NCI-H146 treated with DMSO at 0.1 percent for 48 hours (cell line): ENCODE results near the gene ZBED4.

ENCODE experiments used
- DNase-seq: peaks from one replicate; lab custom pipeline; 2025; ENCODE audit not compliant: unreplicated experiment; lab: John Stamatoyannopoulos, UW

The ZBED4 gene

DNA sequence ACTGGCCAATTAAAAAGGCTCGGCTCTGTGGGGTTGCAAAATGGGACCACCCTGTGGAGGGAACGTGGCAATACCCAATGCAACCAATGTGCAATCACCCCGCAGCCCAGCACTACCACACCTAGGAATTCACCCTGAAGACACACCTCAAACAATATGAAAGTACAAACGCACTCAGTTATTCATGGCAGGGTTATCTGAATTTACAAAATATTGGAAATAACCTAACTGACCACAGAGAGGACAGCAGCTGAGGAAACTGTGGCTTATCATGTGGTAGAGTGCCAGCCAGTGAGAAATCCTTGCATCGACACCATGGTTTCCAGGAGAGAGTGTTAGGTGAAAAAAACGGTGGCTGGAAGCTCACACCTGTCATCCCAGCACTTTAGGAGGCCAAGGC is 45.9 kb downstream of the ZBED4 start:
- no peak for DNase-seq

DNA sequence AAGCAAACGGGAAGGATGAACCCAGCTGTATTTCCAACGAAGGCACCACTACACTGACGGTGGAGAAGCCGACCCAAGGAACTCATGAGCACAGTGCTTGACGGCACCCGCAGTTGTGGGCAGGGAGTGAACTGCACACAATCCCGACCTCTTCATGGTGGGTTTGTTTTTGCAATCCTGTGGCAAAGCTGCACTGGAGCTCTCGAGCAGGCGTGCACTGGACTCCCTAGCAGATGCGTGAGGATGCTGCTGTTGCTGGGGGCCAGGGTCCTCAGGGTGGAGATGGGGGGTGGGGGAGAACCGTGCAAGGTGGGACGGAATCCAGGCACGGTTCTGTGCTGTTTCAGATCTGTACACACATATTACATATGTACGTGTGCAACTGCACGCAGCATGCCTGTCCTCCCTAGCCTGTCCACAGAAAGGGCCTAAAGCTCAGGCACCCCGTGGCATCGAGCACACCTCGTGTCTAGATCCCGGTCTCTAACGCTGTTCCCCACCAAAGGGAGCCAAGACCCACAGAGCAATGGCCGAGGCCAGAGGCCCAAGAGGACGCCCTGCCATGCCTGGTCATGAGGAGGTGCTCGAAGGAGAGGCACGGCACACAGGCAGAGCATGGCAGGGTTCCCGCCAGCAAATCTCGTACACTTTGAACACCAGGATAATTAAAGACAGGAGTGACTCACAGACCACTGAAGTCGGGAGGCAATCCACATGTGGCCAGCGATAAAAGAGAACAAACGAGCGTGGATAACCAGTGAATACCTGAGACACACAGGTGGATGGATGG is 47.0 kb downstream of the ZBED4 start:
- no peak for DNase-seq

GRCh38 chr22:49901457-49901856 is 47.8 kb downstream of the ZBED4 start:
- no peak for DNase-seq

DNA sequence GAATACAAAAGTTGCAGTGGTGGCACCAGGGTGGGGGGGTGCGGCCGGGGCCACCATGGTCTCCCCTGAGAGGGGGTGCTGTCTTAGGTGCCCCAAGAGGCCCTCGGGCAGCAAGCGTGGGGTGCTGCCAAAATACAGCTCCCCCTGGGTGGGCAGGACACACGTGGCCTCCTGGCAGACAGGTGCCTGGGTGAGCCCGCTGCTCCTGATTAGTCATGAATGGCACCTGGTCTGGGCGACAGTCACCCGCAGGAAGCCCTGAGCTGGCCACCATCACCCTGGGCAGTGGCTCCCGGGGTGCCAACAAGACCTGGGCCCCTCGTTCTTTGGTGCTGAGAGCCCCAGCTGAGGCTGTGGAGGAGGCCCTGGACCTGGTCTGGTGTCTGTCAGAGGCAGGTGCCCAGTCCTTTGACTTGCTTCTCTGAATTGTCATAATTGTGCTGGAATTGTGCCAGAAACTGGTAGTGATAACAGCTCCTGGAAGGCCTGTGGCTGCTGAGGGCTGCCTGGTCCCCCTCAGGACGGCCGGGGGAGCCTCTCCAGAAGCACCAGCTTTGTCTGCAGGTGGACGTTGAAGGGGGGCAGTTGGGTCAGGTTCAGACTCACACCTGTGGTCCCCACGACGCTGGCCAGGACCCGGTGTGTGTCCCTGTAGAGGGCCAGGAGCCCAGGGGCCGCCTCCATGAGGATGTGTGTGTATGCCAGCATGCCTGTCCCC is 49.8 kb downstream of the ZBED4 start:
- DNase-seq = peak; percentile 28

- no peak for DNase-seq
Observed at GRCh38 chr22:49904040-49904369, 50.4 kb downstream of the ZBED4 start.

DNA sequence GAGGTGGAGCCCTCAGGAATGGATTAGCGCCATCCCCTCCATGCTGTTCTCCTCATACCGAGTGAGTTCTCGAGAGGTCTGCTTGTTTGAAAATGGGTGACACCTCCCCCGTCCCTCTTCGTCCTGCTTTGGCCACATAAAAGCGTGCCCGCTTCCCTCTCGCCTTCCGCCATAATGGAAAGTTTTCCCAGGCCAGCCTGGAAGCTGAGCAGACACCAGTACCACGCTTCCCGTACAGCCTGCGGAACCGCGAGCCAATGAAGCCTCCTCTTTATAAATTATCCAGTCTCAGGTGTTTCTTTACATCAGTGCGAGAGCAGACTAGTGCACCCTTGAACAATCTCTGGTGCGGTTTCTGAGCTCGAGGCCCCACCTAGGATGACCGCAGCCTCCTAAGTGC is 51.8 kb downstream of the ZBED4 start:
- DNase-seq = no peak

DNA sequence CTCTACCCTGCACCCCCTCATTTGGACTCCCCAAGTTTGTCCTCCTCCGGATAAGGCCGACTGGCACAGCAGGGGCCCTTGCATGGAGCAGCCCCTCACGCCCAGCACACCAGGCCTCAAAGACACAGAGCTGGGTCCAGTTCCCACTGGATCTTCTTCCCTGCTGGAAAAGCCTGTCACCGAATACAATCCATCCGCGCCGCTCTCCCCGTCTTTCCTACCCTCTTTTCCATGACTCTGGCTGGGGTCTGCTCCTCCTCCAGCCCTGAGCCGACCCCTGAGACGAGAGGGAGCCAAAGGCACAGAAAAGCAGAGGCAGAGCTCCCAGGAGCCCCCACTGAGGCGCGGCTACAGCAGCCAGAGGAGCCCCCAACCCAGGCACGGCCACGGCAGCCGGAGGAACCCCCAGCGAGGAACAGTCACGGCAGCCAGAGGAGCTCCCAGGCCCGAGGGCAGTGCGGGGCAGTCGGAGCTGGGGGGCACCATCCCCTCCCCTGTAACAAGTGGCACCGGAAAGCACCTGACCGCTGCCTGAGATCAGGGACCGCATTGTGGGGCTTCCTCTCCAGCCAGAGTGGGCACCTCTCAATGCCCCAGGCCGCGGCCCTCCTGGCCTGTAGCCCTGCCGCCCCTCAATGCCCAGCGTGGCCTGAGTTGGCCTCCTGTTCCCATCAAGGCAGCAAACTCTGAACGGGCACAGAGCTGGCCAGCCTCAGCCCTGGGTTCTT is 52.6 kb downstream of the ZBED4 start:
- DNase-seq = no peak

DNA sequence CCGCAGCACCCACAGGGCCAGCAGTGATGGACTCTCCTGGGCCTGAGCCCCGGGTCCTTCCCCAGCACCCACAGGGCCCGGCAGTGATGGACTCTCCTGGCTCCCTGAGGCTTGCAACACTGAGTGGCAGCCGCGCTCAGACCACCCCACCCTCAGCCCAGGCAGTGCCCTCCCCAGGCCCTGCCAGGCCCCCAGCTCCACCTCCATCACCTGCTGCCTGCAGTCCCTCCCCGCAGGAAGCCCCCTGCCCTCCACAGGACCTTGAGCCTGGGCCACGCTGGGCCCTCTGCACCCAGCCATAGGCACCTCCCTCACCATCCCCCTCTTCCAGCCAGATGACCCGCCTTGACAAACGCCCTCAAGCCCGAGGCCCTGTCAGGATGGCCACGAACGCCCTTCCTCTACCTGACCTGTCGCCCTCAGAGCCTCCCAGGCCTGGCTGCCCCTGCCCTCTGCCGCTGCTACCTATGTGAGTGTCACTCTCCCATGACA is 53.2 kb downstream of the ZBED4 start:
- no peak for DNase-seq

DNA sequence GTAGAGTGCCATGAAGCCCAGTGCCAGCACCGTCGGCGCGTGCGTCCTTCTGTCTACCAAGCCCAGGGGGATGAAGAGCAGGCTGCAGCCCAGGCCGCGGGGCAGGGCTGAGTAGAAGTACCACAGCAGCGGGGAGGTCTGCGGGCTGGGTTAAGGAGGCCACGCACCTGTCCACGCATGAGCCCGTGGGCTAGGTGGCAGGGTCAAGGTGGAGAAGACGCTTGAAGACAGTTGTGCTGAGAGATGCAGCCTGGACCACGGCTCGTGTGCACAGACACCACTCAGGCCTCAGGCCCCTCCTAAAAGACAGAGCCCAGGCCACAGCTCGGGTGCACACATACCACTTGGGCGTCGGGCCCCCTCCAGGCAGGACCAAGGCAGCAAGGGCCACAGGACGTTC is 54.2 kb downstream of the ZBED4 start:
- no peak for DNase-seq

DNA sequence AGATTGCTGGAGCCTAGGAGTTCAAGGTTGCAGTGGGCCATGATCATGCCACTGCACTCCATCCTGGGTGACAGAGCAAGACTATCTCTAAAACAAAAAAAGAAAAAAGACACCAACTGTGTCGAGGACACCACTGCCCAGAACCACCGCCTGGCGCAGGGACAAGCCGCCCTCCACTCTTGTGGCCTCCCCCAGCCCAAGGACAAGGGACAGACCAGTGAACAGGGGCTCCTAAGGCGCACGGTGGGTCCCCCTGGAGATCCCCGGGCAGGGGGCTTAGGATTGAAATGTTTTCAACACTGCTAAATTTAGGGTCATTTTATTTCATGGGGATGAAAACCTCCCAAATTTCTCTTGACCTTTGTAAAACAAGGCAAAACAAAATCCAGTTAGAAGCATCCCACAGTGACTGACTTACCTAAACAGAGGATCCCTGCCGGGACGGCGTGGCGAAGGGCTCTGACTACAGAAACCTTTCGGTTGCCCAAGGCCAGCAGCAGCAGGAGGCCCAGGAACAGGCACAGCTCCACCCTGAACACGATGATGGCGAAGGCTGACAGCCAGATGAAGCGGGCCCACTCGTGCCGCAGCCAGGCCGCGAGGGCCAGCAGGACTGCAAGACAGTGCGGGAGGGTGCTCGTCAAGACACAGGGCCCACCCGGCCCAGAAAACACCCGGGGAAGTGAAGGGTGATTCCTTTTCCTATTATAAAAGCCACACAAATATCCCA is 56.0 kb downstream of the ZBED4 start:
- no peak for DNase-seq

GRCh38 chr22:49910229-49911155 is 56.8 kb downstream of the ZBED4 start:
- no peak for DNase-seq

DNA sequence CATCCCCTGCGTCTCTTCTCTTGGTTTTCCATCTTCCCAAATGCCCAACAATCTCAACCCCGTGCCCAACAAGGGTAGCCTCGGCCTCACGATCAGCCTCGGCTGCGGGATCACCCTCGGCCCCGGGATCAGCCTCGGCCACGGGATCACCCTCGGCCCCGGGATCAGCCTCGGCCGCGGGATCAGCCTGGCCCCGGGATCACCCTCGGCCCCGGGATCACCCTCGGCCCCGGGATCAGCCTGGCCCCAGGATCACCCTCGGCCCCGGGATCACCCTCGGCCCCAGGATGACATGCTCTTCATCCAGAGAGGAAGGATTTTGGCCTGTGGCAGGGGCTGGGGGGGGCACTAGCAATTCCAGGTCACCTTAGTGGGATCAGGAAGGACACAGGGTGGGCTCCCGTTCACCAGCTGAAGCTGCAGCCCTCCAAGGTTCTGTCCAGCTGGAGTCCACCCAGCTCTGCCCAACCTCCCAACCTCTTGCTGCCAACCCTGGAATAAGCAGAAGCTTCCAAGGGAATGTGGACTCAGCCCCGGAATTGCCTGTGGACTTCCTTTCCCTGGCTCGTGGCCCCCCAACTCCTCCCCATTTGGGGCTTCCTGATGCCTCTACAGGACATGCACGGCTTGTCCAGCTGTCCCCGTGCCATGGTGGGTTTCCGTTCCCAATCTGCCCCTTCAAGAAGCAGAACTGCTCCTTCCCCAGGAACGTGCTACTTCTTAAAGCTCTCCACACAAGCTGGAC is 58.4 kb downstream of the ZBED4 start:
- DNase-seq = no peak

- no peak for DNase-seq
Observed at GRCh38 chr22:49913026-49913425, 59.4 kb downstream of the ZBED4 start.

DNA sequence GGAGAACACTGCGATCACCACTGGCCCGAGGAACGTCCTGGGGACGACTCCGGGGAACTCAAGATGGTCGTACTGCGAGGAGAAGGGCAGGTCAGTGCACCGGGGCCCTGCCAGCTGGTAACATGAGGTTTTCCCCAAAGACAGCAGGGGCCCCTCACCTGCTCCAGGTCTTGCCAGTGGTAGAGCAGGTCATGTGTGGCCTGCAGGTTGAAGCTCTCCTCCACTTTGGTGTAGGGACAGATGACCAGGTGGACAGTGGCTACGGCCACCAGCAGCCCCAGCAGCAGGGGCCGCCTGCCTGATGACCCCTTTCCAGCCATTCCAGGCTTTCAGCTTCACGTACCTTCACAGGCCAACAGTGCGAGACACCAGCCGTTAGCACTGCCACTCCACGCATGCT is 59.8 kb downstream of the ZBED4 start:
- DNase-seq = no peak

DNA sequence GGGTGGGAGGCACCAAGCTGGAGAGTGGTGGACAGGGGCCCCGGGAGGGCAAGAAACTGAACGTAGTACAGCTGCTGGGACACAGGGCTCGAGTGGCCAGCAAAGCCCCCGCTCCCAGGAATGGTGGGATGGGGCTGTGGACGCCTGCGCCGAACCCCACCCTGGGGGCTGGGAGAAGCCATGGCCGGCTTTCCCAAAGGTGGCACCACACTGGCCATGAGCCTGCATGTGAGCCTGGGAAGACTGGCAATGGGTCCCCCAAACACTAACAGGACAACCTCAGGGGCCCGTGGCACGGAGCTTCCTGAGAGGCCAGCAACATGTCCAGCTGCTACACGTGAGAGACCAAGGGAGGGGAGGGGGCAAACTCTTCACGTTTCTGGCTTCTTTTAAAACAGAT is 60.6 kb downstream of the ZBED4 start:
- no peak for DNase-seq

DNA sequence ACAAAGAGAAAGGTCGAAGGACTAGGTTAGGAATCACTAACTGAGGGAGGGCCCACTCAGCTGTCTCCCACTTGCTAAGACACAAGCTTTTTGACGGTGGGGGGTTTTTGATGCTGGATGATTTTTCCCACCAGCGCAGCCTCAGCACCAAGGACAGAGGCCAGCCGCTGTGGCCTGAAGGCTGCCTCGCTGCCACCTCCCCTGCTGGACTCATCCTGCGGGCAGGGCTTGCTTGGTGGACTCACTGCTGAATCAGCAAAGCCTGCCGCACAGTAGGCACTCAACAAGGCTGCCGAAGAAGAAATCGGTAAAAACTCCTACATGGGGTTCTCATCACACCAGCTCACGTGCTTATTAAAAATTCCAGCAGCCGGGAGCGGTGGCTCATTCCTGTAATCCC is 62.0 kb downstream of the ZBED4 start:
- no peak for DNase-seq

DNA sequence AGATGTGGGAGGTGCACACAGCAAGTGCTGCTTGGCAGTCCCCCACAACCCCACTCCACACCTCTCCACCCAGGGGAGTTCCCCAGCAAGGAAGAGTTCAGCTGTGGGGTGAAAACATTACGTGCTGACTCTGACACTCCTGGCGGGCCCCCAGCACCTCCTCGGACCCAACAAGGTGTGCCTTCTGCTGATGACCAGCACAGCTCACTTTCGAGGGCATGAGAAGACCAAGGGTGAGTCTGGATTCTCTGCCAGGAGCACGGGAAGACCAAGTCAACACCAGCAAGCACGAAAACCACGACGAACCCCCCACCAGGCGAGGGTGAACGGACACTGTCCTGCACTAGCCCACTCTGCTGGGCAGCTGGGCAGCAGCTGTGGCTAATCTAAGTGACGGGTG is 63.2 kb downstream of the ZBED4 start:
- no peak for DNase-seq

DNA sequence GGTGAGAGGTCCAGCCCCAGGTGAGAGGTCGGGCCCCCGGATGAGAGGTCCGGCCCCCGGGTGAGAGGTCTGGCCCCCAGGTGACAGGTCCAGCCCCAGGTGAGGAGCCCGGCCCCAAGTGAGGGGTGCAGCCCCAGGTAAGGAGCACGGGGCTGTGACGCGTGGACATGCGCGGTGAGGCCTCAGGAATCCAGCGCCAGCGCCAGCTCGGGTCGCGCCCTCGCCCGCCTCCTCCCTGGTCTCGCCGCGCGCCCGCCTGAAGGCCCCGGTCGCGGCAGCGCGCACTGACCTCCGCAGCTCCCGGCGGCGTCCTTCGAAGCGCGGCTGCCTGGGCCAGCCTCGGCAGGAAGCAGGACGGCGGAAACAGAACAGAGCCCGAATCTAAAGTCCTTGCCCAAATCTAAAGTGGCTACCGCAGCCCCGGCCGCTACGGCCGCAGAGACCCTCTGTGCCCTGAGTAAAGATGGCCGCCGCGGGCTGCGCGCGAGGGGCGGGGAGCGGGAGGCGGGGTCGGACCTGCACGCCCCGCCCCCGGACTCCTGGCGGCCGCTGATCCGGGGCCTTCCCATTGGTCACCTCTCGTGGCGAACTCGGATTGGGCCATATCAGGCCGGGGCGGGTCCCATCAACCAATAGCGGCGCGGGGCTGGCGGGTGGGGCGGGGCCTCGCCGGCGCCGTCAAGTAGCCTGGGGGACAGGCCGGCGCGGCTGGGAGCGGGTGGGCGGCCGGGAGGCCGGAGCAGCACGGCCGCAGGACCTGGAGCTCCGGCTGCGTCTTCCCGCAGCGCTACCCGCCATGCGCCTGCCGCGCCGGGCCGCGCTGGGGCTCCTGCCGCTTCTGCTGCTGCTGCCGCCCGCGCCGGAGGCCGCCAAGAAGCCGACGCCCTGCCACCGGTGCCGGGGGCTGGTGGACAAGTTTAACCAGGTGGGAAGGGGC is 64.6 kb downstream of the ZBED4 start, which contains the start of the genes ALG12 and CRELD2:
ALG12 (minus strand) TSS at position 465 of the 937 bp plus-strand sequence. CDS start 4,673 bp downstream, outside the sequence.
CRELD2 (plus strand) TSS at position 661 of the 937 bp plus-strand sequence; CDS start at position 797, 136 bp downstream.
- peak; percentile 86 for DNase-seq
